SIG-M5 treated with dmso at 0.1 percent for 504 hours (cell line): Measurements from ENCODE around the gene GGA2.
"Not testable (repeated sequence)": the region's sequence is repeated elsewhere in the genome, so short reads cannot be mapped to it uniquely, and the experiment has no call there.

Source experiments
- DNase-seq: peaks from one replicate; lab custom pipeline; 2025; ENCODE audit not compliant: unreplicated experiment; lab: John Stamatoyannopoulos, UW

GGA2 gene

GRCh38 chr16:23510164-23510914 lies at the start of gene GGA2:
GGA2 (minus strand) TSS chr16:23510494; CDS start chr16:23510411, 83 bp downstream.
- DNase-seq: peak; percentile 76

- DNase-seq: peak; percentile 6
These were observed 47.7 kb upstream of the GGA2 start for GRCh38 chr16:23557779-23558702.

- DNase-seq: peak; percentile 100
These were observed 46.8 kb upstream of the GGA2 start, which contains the start of the genes EARS2 and UBFD1 for GRCh38 chr16:23556881-23557778. EARS2 (minus strand) TSS chr16:23557350; CDS start chr16:23557343, 7 bp downstream. UBFD1 (plus strand) TSS chr16:23557727; CDS start chr16:23557743, 16 bp downstream.

GRCh38 chr16:23554536-23554935 lies 44.2 kb upstream of the GGA2 start:
- no peak for DNase-seq

GRCh38 chr16:23552161-23552560 lies 41.9 kb upstream of the GGA2 start:
- DNase-seq: no peak

- no peak for DNase-seq
These were observed 39.6 kb upstream of the GGA2 start for GRCh38 chr16:23549938-23550337.

- DNase-seq: no peak
These were observed 34.1 kb upstream of the GGA2 start for GRCh38 chr16:23544436-23544835.

GRCh38 chr16:23540817-23541178 lies 30.5 kb upstream of the GGA2 start:
- DNase-seq: not testable (repeated sequence)

- peak; percentile 58 for DNase-seq
These were observed 29.9 kb upstream of the GGA2 start for GRCh38 chr16:23539984-23540816.

GRCh38 chr16:23538919-23539278 lies 28.6 kb upstream of the GGA2 start:
- DNase-seq: no peak

- DNase-seq: no peak
These were observed 27.1 kb upstream of the GGA2 start for GRCh38 chr16:23537390-23537789.

- DNase-seq: no peak
These were observed 25.6 kb upstream of the GGA2 start for GRCh38 chr16:23535901-23536300.

- no peak for DNase-seq
These were observed 24.9 kb upstream of the GGA2 start for GRCh38 chr16:23534868-23535860.

- no peak for DNase-seq
These were observed 22.2 kb upstream of the GGA2 start for GRCh38 chr16:23532448-23532847.

- DNase-seq: no peak
These were observed 19.8 kb upstream of the GGA2 start for GRCh38 chr16:23530062-23530461.

- DNase-seq: no peak
These were observed 18.5 kb upstream of the GGA2 start for GRCh38 chr16:23528644-23529310.

- DNase-seq: no peak
These were observed 17.8 kb upstream of the GGA2 start for GRCh38 chr16:23527961-23528643.

- DNase-seq: no peak
These were observed 14.6 kb upstream of the GGA2 start for GRCh38 chr16:23524886-23525285.
